Coronary artery (tissue), 2 donors: ENCODE results near the gene PRKCG.

Experiments used
- DNase-seq: peaks from one replicate; pipeline ENCODE4 v3.0.0-alpha.2; 2017; ENCODE audit warnings: low spot score
- H3K27ac ChIP-seq, 2 donors: fragments of 200-600 bp; sonication (generic); one replicate each; pipeline ENCODE4 v1.5.1; 2016 to 2019
- H3K4me3 ChIP-seq: fragments of 200-600 bp; sonication (generic); 2 replicates; pipeline ENCODE4 v1.5.1; 2016; ENCODE audit warnings: mild to moderate bottlenecking, moderate library complexity
- TF ChIP-seq, protein P1 (sequence below): fragments of 200-600 bp; sonication (generic); IDR thresholded peaks from one replicate; pipeline ENCODE4 v1.5.1; 2019; ENCODE audit warnings: antibody characterized with exemption

Gene PRKCG

DNA sequence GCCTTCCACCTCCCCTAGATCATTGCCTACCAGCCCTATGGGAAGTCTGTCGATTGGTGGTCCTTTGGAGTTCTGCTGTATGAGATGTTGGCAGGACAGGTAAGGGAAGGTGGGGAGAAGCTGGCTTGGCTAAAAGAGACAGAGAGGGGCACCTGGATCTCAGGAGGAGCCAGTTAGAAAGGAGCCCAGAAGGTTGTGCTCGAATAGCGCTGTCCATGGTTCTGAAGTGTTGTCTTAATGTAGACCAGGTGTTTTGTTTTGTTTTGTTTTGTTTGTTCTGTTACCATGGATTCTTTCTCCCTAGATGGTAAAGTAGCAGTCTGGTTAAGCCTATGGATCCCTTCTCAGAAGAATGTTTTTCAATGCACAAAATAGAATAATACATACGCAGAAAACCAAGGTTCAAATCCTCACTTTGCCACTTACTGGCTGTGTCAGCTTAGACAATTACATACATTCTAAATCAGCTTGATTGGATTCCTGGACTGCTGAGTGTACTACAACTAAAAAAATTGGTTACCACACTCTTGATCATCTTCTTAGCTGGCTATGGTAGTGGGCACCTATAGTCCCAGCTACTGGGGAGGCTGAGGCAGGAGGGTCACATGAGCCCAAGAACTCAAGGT is 21.2 kb downstream of the PRKCG start:
- TF ChIP-seq, protein P1, sequence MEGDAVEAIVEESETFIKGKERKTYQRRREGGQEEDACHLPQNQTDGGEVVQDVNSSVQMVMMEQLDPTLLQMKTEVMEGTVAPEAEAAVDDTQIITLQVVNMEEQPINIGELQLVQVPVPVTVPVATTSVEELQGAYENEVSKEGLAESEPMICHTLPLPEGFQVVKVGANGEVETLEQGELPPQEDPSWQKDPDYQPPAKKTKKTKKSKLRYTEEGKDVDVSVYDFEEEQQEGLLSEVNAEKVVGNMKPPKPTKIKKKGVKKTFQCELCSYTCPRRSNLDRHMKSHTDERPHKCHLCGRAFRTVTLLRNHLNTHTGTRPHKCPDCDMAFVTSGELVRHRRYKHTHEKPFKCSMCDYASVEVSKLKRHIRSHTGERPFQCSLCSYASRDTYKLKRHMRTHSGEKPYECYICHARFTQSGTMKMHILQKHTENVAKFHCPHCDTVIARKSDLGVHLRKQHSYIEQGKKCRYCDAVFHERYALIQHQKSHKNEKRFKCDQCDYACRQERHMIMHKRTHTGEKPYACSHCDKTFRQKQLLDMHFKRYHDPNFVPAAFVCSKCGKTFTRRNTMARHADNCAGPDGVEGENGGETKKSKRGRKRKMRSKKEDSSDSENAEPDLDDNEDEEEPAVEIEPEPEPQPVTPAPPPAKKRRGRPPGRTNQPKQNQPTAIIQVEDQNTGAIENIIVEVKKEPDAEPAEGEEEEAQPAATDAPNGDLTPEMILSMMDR = no peak
- no peak overlapping the region for H3K27ac ChIP-seq
- no peak for DNase-seq
- no peak overlapping the region for H3K4me3 ChIP-seq

DNA sequence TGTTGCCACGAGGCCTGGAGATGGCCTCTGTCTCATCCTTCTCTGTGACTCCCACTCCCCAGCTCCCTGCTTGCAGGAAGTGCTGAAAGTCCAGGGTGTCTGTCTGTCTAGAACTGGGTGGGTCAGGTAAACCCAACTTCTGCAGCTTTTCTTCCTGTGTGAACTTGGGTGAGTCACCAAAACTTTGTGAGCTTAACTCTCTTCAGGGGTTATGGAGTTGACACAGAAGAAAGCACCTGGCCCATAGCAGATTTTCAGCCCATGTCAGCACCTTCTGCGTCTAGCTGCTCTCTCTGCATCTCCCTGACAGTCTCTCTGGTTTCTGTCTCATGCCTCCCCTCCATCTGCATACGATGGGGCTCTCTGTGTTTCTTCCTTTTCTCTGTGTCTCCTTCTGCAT is 22.9 kb downstream of the PRKCG start:
- Histone ChIP-seq H3K27ac (no peak overlapping the region), H3K4me3 (no peak overlapping the region)
- no peak for DNase-seq
- TF ChIP-seq, protein P1 = no peak

DNA sequence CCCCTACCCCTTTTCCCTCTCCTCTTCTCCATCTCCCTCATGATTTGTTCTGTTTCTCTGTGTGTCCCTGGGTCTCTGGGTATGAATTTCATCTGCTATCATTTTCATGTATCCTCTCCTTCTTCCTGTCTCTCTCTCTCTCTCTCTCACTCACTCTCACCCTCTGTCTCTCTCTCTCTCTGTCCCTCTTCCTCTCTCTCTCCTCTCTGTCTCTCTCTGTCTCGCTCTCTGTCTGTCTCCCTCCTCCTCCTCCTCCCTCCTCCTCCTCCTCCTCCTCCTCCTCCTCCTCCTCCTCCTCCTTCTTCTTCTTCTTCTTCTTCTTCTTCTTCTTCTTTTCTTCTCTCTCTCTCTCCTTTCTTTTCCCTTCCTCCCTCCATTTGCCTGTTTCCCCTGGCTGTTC is 23.8 kb downstream of the PRKCG start:
- DNase-seq = no peak
- Histone ChIP-seq H3K27ac (no peak overlapping the region), H3K4me3 (no peak overlapping the region)
- TF ChIP-seq, protein P1 = no peak

DNA sequence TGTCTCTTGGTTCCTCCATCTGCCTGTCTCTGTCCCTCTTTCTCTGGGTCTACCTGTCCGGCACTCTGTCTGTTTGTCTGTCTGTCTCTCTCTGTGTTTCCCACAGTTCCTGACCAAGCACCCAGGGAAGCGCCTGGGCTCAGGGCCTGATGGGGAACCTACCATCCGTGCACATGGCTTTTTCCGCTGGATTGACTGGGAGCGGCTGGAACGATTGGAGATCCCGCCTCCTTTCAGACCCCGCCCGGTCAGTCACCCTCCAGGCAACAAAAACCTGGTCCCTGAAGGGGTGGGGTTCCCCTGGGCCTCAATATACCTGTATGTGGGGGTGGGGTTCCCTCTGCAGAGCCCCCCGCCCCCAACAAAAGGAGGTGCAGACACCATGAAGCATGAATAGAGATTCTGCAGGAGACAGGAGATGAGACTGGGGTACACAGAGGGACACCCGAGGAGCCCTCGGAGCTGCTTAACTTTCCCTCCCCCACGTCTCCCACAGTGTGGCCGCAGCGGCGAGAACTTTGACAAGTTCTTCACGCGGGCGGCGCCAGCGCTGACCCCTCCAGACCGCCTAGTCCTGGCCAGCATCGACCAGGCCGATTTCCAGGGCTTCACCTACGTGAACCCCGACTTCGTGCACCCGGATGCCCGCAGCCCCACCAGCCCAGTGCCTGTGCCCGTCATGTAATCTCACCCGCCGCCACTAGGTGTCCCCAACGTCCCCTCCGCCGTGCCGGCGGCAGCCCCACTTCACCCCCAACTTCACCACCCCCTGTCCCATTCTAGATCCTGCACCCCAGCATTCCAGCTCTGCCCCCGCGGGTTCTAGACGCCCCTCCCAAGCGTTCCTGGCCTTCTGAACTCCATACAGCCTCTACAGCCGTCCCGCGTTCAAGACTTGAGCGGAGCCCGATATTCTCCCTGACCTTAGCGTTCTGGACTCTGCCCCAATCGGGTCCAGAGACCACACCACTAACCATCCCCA is 24.5 kb downstream of the PRKCG start:
- TF ChIP-seq, protein P1 = peak; percentile 82
- Histone ChIP-seq H3K4me3 (no peak overlapping the region), H3K27ac (no peak overlapping the region)
- DNase-seq = no peak

DNA sequence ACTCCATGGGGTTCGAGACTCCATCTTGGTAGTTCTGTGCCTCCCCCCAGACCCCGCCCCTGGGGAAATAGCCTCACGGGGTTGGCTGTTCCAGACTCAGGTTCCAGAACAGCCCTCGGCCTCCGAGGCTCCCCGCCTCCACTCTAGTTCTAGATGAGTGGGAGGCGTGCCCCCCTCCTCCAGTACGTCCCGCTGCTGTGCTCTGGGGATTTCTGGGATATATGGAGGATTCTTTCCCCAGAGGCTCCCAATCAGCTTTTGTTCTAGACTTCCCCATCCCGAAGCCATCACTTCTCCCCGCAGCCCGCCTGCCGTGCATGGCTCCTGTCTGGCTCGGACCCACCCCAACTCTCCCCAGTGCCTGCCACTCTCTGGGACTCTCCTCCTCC is 25.2 kb downstream of the PRKCG start:
- TF ChIP-seq, protein P1 = no peak
- no peak overlapping the region for H3K27ac ChIP-seq
- no peak overlapping the region for H3K4me3 ChIP-seq
- no peak for DNase-seq

DNA sequence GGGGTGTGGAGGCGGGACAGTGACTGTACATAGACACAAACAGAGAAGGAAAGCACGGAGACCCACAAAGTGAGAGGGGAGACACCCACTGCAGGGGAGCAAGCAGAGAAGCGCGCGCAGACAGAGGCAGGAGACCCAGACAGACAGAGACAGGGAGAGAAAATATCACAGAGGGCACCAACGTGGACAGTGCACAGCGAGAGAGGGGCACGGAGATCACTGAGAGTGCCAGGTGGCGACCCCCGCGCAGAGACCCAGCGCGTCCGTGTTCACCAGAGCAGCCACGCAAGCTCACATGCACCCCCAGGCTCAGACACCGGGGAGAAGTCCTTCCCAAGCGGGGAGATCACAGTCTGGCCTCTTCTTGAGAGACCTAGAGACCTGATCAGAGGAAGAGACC is 25.7 kb downstream of the PRKCG start:
- Histone ChIP-seq H3K27ac (no peak overlapping the region), H3K4me3 (peak overlapping the region; percentile 48)
- no peak for DNase-seq
- TF ChIP-seq, protein P1 = no peak
